ENCODE data around the gene SKAP2. TPM values are rescaled to one million over a fixed set of nuclear protein-coding genes. Genes with fewer than 3 reads are reported as not detected.

The SKAP2 gene
- total RNA-seq, 1 experiment from 2014 or later, result 30.7 TPM

- Histone ChIP-seq H3K9ac (ENCODE audit: low read length) (no peak overlapping the region), H2AFZ (ENCODE audit: low read depth, low read length, poor library complexity, severe bottlenecking) (no peak overlapping the region), H3K27ac (ENCODE audit: low read depth, low read length) (no peak overlapping the region), H3K9me2 (ENCODE audit: insufficient read depth) (no peaks in the 10 kb centered on the region), H3K9me3 (ENCODE audit: control insufficient read depth in 1 of 2, insufficient read depth in 1 of 2, low read depth in 1 of 2, low read length in 2 of 2) (no peaks in the 10 kb centered on the region), H4K20me1 (ENCODE audit: insufficient read depth) (no peaks in the 10 kb centered on the region), H3K4me1 (ENCODE audit: control insufficient read depth in 1 of 2, insufficient read depth in 2 of 2, low read length in 2 of 2) (no peaks in the 10 kb centered on the region), H3K79me2 (ENCODE audit: insufficient read depth, low read length) (no peaks in the 10 kb centered on the region), H3K36me3 (ENCODE audit: control insufficient read depth in 1 of 2, insufficient read depth in 2 of 2, low read length in 2 of 2) (no peaks in the 10 kb centered on the region), H3K4me3 (replicated peaks in 1 of 2; ENCODE audit: low read depth in 1 of 2, low read length in 2 of 2) (no peak overlapping the region), H3K27me3 (ENCODE audit: insufficient read depth, low read length) (no peaks in the 10 kb centered on the region), H3K4me2 (ENCODE audit: low read length) (no peak overlapping the region)
- no peak for ATAC-seq
- intact Hi-C loops (cut with micrococcal nuclease), result no loop called here
- TF ChIP-seq ATF3 (IDR thresholded peaks at IDR 0.05) (no peak), JUND (IDR thresholded peaks at IDR 0.05) (no peak), EZH2 (IDR thresholded peaks at IDR 0.05) (no peak), SIN3A (IDR thresholded peaks at IDR 0.05; ENCODE audit: low read depth) (no peak), EGR1 (IDR thresholded peaks at IDR 0.05; ENCODE audit: low read depth) (no peak), EZH2phosphoT487 (IDR thresholded peaks at IDR 0.05; ENCODE audit: borderline replicate concordance) (no peak), REST (IDR thresholded peaks at IDR 0.05; ENCODE audit: low read depth) (no peak), ZFX (IDR thresholded peaks at IDR 0.05) (no peak), SRF (IDR thresholded peaks at IDR 0.05; ENCODE audit: low read depth) (no peak), ELF1 (IDR thresholded peaks at IDR 0.05; ENCODE audit: borderline replicate concordance, low read depth) (no peak)
- TF ChIP-seq, protein P1, sequence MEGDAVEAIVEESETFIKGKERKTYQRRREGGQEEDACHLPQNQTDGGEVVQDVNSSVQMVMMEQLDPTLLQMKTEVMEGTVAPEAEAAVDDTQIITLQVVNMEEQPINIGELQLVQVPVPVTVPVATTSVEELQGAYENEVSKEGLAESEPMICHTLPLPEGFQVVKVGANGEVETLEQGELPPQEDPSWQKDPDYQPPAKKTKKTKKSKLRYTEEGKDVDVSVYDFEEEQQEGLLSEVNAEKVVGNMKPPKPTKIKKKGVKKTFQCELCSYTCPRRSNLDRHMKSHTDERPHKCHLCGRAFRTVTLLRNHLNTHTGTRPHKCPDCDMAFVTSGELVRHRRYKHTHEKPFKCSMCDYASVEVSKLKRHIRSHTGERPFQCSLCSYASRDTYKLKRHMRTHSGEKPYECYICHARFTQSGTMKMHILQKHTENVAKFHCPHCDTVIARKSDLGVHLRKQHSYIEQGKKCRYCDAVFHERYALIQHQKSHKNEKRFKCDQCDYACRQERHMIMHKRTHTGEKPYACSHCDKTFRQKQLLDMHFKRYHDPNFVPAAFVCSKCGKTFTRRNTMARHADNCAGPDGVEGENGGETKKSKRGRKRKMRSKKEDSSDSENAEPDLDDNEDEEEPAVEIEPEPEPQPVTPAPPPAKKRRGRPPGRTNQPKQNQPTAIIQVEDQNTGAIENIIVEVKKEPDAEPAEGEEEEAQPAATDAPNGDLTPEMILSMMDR (IDR thresholded peaks at IDR 0.05 in 2 of 3, conservative IDR thresholded peaks at IDR 0.05 in 1 of 3; ENCODE audit: borderline replicate concordance in 1 of 3, insufficient read depth in 1 of 3, low read depth in 2 of 3, low read length in 2 of 3), result no peak
- TF ChIP-seq, protein P2, sequence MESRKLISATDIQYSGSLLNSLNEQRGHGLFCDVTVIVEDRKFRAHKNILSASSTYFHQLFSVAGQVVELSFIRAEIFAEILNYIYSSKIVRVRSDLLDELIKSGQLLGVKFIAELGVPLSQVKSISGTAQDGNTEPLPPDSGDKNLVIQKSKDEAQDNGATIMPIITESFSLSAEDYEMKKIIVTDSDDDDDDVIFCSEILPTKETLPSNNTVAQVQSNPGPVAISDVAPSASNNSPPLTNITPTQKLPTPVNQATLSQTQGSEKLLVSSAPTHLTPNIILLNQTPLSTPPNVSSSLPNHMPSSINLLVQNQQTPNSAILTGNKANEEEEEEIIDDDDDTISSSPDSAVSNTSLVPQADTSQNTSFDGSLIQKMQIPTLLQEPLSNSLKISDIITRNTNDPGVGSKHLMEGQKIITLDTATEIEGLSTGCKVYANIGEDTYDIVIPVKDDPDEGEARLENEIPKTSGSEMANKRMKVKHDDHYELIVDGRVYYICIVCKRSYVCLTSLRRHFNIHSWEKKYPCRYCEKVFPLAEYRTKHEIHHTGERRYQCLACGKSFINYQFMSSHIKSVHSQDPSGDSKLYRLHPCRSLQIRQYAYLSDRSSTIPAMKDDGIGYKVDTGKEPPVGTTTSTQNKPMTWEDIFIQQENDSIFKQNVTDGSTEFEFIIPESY (IDR thresholded peaks at IDR 0.05; ENCODE audit: extremely low read depth, insufficient replicate concordance, low read length), result no peak
- ChIA-PET POLR2A (no interaction called here), CTCF (no interaction called here), RAD21 (ENCODE audit: low non-redundant PET in 1 of 2, low total read pairs in 2 of 2, uncharacterized antibody in 2 of 2, unreplicated experiment in 2 of 2) (no interaction called here)
- DNase-seq (ENCODE audit: low read depth, low spot score), result no peak
- BruUV-seq (replicated peaks), result no TSS peak
Observed at GRCh38 chr7:26626687-26627086, 237.7 kb downstream of the SKAP2 start.
